Measurements from ENCODE around the gene BLOC1S5.

Gene BLOC1S5

GRCh38 chr6:8103726-8104125 is 39.5 kb upstream of the BLOC1S5 start:
- Histone ChIP-seq H4K91ac (ENCODE audit: low read length) (no peak overlapping the region), H3K9me3 (ENCODE audit: control insufficient read depth, low read length) (no peaks in the 10 kb centered on the region), H2BK120ac (ENCODE audit: low read depth, low read length) (no peak overlapping the region), H3K27ac (ENCODE audit: low read length, poor library complexity, severe bottlenecking) (no peak overlapping the region), H3K14ac (ENCODE audit: low read length in 2 of 2) (no peak overlapping the region), H3K23ac (ENCODE audit: low read length in 2 of 2) (no peak overlapping the region), H3K4me2 (ENCODE audit: low read length, poor library complexity, severe bottlenecking) (no peak overlapping the region), H3K79me1 (replicated peaks; ENCODE audit: low read length, poor library complexity, severe bottlenecking) (peaks cover 2% of the 10 kb centered on the region), H3K4me3 (ENCODE audit: insufficient read depth in 1 of 2, low read depth in 1 of 2, low read length in 2 of 2) (no peak overlapping the region), H4K8ac (ENCODE audit: low read length) (no peak overlapping the region), H2AK5ac (ENCODE audit: low read length, severe bottlenecking) (no peak overlapping the region), H2BK12ac (ENCODE audit: low read length in 2 of 2) (no peak overlapping the region), H3K27me3 (ENCODE audit: control insufficient read depth in 1 of 2, insufficient read depth in 1 of 2, low read length in 2 of 2) (no peaks in the 10 kb centered on the region), H2BK5ac (ENCODE audit: low read depth, low read length, poor library complexity, severe bottlenecking) (no peak overlapping the region), H3K18ac (ENCODE audit: low read depth in 1 of 2, low read length in 2 of 2) (no peak overlapping the region), H3K4me1 (ENCODE audit: control insufficient read depth, insufficient read depth, low read depth, low read length) (peaks cover 8% of the 10 kb centered on the region), H3K4ac (ENCODE audit: low read depth in 1 of 2, low read length in 2 of 2) (no peak overlapping the region), H3K36me3 (ENCODE audit: control insufficient read depth in 1 of 2, insufficient read depth in 2 of 2, low read depth in 1 of 2, low read length in 2 of 2) (no peaks in the 10 kb centered on the region), H2AFZ (ENCODE audit: low read depth, low read length) (no peak overlapping the region), H2BK15ac (ENCODE audit: low read depth, poor library complexity, severe bottlenecking) (no peak overlapping the region), H3K9ac (ENCODE audit: low read length) (no peak overlapping the region)
- DNase-seq, result no peak

DNA sequence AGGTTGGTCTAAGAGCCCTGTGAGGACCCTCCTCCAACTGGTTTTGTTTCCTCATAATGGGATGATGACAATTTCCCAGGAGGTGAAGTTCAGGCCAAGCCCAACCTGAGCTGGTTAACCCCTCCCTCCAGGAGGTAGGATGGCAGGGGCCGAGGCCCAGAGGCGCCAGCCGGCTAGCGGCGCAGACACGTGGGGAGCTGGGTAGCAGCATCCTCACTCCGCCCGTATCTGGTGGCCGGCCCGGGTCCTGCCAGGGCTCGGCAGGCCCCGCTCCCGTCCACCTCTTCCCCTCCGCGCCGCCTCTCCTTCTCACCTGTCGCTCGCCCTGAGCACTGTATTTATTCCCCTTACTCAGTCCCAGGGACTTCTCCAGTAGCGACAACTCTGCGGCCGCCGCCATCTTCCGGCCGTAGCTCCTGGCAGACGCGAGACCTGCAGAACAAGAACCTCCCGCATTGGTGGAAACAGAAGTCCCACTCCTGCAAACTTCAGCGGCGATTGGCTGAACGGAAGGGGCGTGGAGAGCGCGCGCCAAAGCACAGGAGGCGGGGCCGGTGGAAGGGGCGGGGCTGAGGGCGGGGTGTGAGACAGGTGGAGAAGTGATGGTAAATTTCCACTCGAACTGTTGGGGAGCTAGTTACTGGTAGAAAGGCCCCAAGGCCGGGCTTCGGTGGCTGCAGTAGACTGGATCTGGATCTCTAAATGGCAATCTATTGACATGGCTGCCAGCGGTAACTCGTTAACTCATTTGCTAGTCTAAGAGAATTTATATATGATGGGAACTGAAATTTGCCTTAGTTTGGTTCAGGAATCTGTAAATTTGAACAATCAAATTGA is 38.2 kb upstream of the BLOC1S5 start, which contains the start of gene EEF1E1:
Gene EEF1E1, minus strand, starts transcription at position 427 of the 837 bp plus-strand sequence. Its CDS starts 27 bp downstream, at position 400.
- H3K9me3 ChIP-seq (ENCODE audit: control insufficient read depth, low read length), result no peaks in the 10 kb centered on the region
- H3K27ac ChIP-seq (ENCODE audit: low read length, poor library complexity, severe bottlenecking), result peak within 1 kb of the TSS; percentile 33
- peak within 1 kb of the TSS in 1 of 2 experiments; percentile 9 for H3K23ac ChIP-seq (ENCODE audit: low read length in 2 of 2)
- H3K14ac ChIP-seq (ENCODE audit: low read length in 2 of 2), result no peak within 1 kb of the TSS
- H3K4me3 ChIP-seq (ENCODE audit: insufficient read depth in 1 of 2, low read depth in 1 of 2, low read length in 2 of 2), result peak within 1 kb of the TSS; percentile 92 to 95
- peak within 1 kb of the TSS; percentile 95 for H3K9ac ChIP-seq (ENCODE audit: low read length)
- under 1% methylated on average over 43 of the region's 43 CpGs for WGBS
- peak within 1 kb of the TSS; percentile 89 for H2BK15ac ChIP-seq (ENCODE audit: low read depth, poor library complexity, severe bottlenecking)
- H4K8ac ChIP-seq (ENCODE audit: low read length), result peak within 1 kb of the TSS; percentile 87
- H3K4me1 ChIP-seq (ENCODE audit: control insufficient read depth, insufficient read depth, low read depth, low read length), result peaks cover 6% of the 10 kb centered on the region
- H3K27me3 ChIP-seq (ENCODE audit: control insufficient read depth in 1 of 2, insufficient read depth in 1 of 2, low read length in 2 of 2), result no peaks in the 10 kb centered on the region
- H3K4me2 ChIP-seq (ENCODE audit: low read length, poor library complexity, severe bottlenecking), result peak within 1 kb of the TSS; percentile 98
- H2BK5ac ChIP-seq (ENCODE audit: low read depth, low read length, poor library complexity, severe bottlenecking), result no peak within 1 kb of the TSS
- H2AK5ac ChIP-seq (ENCODE audit: low read length, severe bottlenecking), result peak within 1 kb of the TSS; percentile 87
- peak within 1 kb of the TSS in 1 of 2 experiments; percentile 54 for H2BK12ac ChIP-seq (ENCODE audit: low read length in 2 of 2)
- peaks cover 2% of the 10 kb centered on the region for H3K79me1 ChIP-seq (replicated peaks; ENCODE audit: low read length, poor library complexity, severe bottlenecking)
- DNase-seq, result peak; percentile 96
- peak within 1 kb of the TSS; percentile 75 to 86 for H3K18ac ChIP-seq (ENCODE audit: low read depth in 1 of 2, low read length in 2 of 2)
- H2BK120ac ChIP-seq (ENCODE audit: low read depth, low read length), result no peak within 1 kb of the TSS
- peak within 1 kb of the TSS; percentile 78 for H4K91ac ChIP-seq (ENCODE audit: low read length)
- H3K4ac ChIP-seq (ENCODE audit: low read depth in 1 of 2, low read length in 2 of 2), result peak within 1 kb of the TSS; percentile 64 to 92
- H2AFZ ChIP-seq (ENCODE audit: low read depth, low read length), result peak within 1 kb of the TSS; percentile 77
- H3K36me3 ChIP-seq (ENCODE audit: control insufficient read depth in 1 of 2, insufficient read depth in 2 of 2, low read depth in 1 of 2, low read length in 2 of 2), result no peaks in the 10 kb centered on the region

GRCh38 chr6:8100159-8100854 is 36.1 kb upstream of the BLOC1S5 start:
- Histone ChIP-seq H3K18ac (ENCODE audit: low read depth in 1 of 2, low read length in 2 of 2) (no peak overlapping the region), H3K9me3 (ENCODE audit: control insufficient read depth, low read length) (no peaks in the 10 kb centered on the region), H2BK12ac (ENCODE audit: low read length in 2 of 2) (no peak overlapping the region), H2BK5ac (ENCODE audit: low read depth, low read length, poor library complexity, severe bottlenecking) (no peak overlapping the region), H3K27ac (ENCODE audit: low read length, poor library complexity, severe bottlenecking) (no peak overlapping the region), H3K23ac (ENCODE audit: low read length in 2 of 2) (no peak overlapping the region), H3K27me3 (ENCODE audit: control insufficient read depth in 1 of 2, insufficient read depth in 1 of 2, low read length in 2 of 2) (no peaks in the 10 kb centered on the region), H2BK120ac (ENCODE audit: low read depth, low read length) (no peak overlapping the region), H2BK15ac (ENCODE audit: low read depth, poor library complexity, severe bottlenecking) (no peak overlapping the region), H3K4me1 (ENCODE audit: control insufficient read depth, insufficient read depth, low read depth, low read length) (peaks cover 6% of the 10 kb centered on the region), H3K79me1 (replicated peaks; ENCODE audit: low read length, poor library complexity, severe bottlenecking) (peaks cover 12% of the 10 kb centered on the region), H4K91ac (ENCODE audit: low read length) (no peak overlapping the region), H3K14ac (ENCODE audit: low read length in 2 of 2) (no peak overlapping the region), H3K4me3 (ENCODE audit: insufficient read depth in 1 of 2, low read depth in 1 of 2, low read length in 2 of 2) (no peak overlapping the region), H2AFZ (ENCODE audit: low read depth, low read length) (no peak overlapping the region), H3K36me3 (ENCODE audit: control insufficient read depth in 1 of 2, insufficient read depth in 2 of 2, low read depth in 1 of 2, low read length in 2 of 2) (peaks cover 5 to 18% of the 10 kb centered on the region in 2 experiments), H3K9ac (ENCODE audit: low read length) (no peak overlapping the region), H2AK5ac (ENCODE audit: low read length, severe bottlenecking) (no peak overlapping the region), H3K4me2 (ENCODE audit: low read length, poor library complexity, severe bottlenecking) (peak overlapping the region; percentile 32), H3K4ac (ENCODE audit: low read depth in 1 of 2, low read length in 2 of 2) (no peak overlapping the region), H4K8ac (ENCODE audit: low read length) (no peak overlapping the region)
- DNase-seq, result no peak
- WGBS, result 97% methylated on average over 8 of the region's 8 CpGs

GRCh38 chr6:8090650-8091049 is 26.5 kb upstream of the BLOC1S5 start:
- Histone ChIP-seq H3K4me2 (ENCODE audit: low read length, poor library complexity, severe bottlenecking) (no peak overlapping the region), H3K79me1 (replicated peaks; ENCODE audit: low read length, poor library complexity, severe bottlenecking) (peaks cover 24% of the 10 kb centered on the region), H3K4me1 (ENCODE audit: control insufficient read depth, insufficient read depth, low read depth, low read length) (peaks cover 4% of the 10 kb centered on the region), H3K4me3 (ENCODE audit: insufficient read depth in 1 of 2, low read depth in 1 of 2, low read length in 2 of 2) (no peak overlapping the region), H3K27ac (ENCODE audit: low read length, poor library complexity, severe bottlenecking) (no peak overlapping the region), H2AFZ (ENCODE audit: low read depth, low read length) (no peak overlapping the region), H3K36me3 (ENCODE audit: control insufficient read depth in 1 of 2, insufficient read depth in 2 of 2, low read depth in 1 of 2, low read length in 2 of 2) (peaks cover 34 to 64% of the 10 kb centered on the region in 2 experiments), H2BK15ac (ENCODE audit: low read depth, poor library complexity, severe bottlenecking) (no peak overlapping the region), H4K8ac (ENCODE audit: low read length) (no peak overlapping the region), H3K14ac (ENCODE audit: low read length in 2 of 2) (no peak overlapping the region), H3K9ac (ENCODE audit: low read length) (no peak overlapping the region), H2BK12ac (ENCODE audit: low read length in 2 of 2) (no peak overlapping the region), H3K4ac (ENCODE audit: low read depth in 1 of 2, low read length in 2 of 2) (no peak overlapping the region), H3K23ac (ENCODE audit: low read length in 2 of 2) (no peak overlapping the region), H2BK120ac (ENCODE audit: low read depth, low read length) (no peak overlapping the region), H3K27me3 (ENCODE audit: control insufficient read depth in 1 of 2, insufficient read depth in 1 of 2, low read length in 2 of 2) (no peaks in the 10 kb centered on the region), H3K18ac (ENCODE audit: low read depth in 1 of 2, low read length in 2 of 2) (no peak overlapping the region), H2BK5ac (ENCODE audit: low read depth, low read length, poor library complexity, severe bottlenecking) (no peak overlapping the region), H2AK5ac (ENCODE audit: low read length, severe bottlenecking) (no peak overlapping the region), H3K9me3 (ENCODE audit: control insufficient read depth, low read length) (no peaks in the 10 kb centered on the region), H4K91ac (ENCODE audit: low read length) (no peak overlapping the region)
- no peak for DNase-seq
- 100% methylated on average over 2 of the region's 3 CpGs for WGBS

All from mesenchymal stem cell (in vitro differentiated cells and primary cell).